Neural cell (in vitro differentiated cells): ENCODE results near the gene CAMKMT.

ENCODE experiments used
- CTCF ChIP-seq: fragments of 450-650 bp; IDR thresholded peaks from 2 replicates; pipeline ENCODE4 v1.5.1; 2014; ENCODE audit warnings: antibody characterized with exemption, mild to moderate bottlenecking, moderate library complexity; ENCODE audit not compliant: poor library complexity, severe bottlenecking
- EP300 ChIP-seq: fragments of 450-650 bp; conservative IDR thresholded peaks from 2 replicates; pipeline ENCODE4 v1.6.1; 2014; ENCODE audit warnings: antibody characterized with exemption, mild to moderate bottlenecking, moderate library complexity; ENCODE audit not compliant: poor library complexity, severe bottlenecking
- EZH2 ChIP-seq: fragments of 200-600, 300-800 bp; shearing (Covaris generic), sonication (generic); IDR thresholded peaks from 2 replicates; pipeline ENCODE4 v1.6.1; 2014; ENCODE audit warnings: antibody characterized with exemption, low read length, borderline replicate concordance, mild to moderate bottlenecking; ENCODE audit not compliant: insufficient read depth, poor library complexity, severe bottlenecking
- POLR2AphosphoS5 ChIP-seq: IDR thresholded peaks from 2 replicates; pipeline ENCODE4 v1.6.1; 2012
- RAD21 ChIP-seq: fragments of 450-650 bp; conservative IDR thresholded peaks from 2 replicates; pipeline ENCODE4 v1.6.1; 2014; ENCODE audit warnings: antibody characterized with exemption, mild to moderate bottlenecking, moderate library complexity
- REST ChIP-seq: IDR thresholded peaks from 2 replicates; pipeline ENCODE4 v1.6.1; 2012; ENCODE audit warnings: borderline replicate concordance
- SMC3 ChIP-seq: fragments of 450-650 bp; conservative IDR thresholded peaks from 2 replicates; pipeline ENCODE4 v1.6.1; 2014; ENCODE audit warnings: antibody characterized with exemption, mild to moderate bottlenecking, moderate library complexity; ENCODE audit not compliant: poor library complexity
- TAF1 ChIP-seq: IDR thresholded peaks from 2 replicates; pipeline ENCODE4 v1.6.1; 2012; ENCODE audit warnings: low read depth

- TF ChIP-seq CTCF: no peak
- TF ChIP-seq RAD21: no peak
- no peak for TF ChIP-seq EP300
- no peak for TF ChIP-seq POLR2AphosphoS5
- no peak for TF ChIP-seq REST
- TF ChIP-seq EZH2: no peak
- no peak for TF ChIP-seq TAF1
- no peak for TF ChIP-seq SMC3
These were observed 293.7 kb downstream of the CAMKMT start for GRCh38 chr2:44655401-44655864.
